GM10248 (cell line): ENCODE data around the gene P2RY11.

Source experiments
- CTCF ChIA-PET: fragments of 300-600 bp; sonication (Branson Sonifier 250); formaldehyde crosslinking; extraction: SDS; loops from one replicate; lab custom pipeline; 2021; ENCODE audit warnings: antibody characterized with exemption; lab: Yijun Ruan, JAX
- POLR2A ChIA-PET: fragments of 350-650 bp; sonication (Branson Sonifier 250); formaldehyde crosslinking; extraction: SDS; loops from one replicate; lab custom pipeline; 2020; ENCODE audit warnings: antibody characterized with exemption; lab: Yijun Ruan, JAX
- DNase-seq: peaks from one replicate; pipeline ENCODE4 v3.0.0; 2012; ENCODE audit errors: extremely low spot score
- CTCF ChIP-seq: IDR thresholded peaks from 2 replicates; pipeline ENCODE4 v1.5.1; 2012; ENCODE audit warnings: mild to moderate bottlenecking, low read depth; ENCODE audit errors: extremely low read depth, missing control alignments, control extremely low read depth

Gene P2RY11

GRCh38 chr19:10114651-10115391 is 3.3 kb downstream of the P2RY11 start:
- ChIA-PET CTCF (interaction anchor here (1.1 to 11.7 kb wide), 5 partner anchors 15 to 184 kb away, joined by 3 to 163 read pairs (median 8); partner anchors contain the start of gene ANGPTL6), POLR2A (interaction anchor here (0.6 to 1.9 kb wide), 3 partner anchors 9 to 314 kb away, joined by 5 to 10 read pairs (median 8); partner anchors contain the start of gene PPAN)
- no peak for DNase-seq
- no peak for TF ChIP-seq CTCF

GRCh38 chr19:10115392-10116084 is 4.0 kb downstream of the P2RY11 start:
- POLR2A ChIA-PET, result interaction anchor here (0.9 to 2.3 kb wide), 4 partner anchors 8 to 156 kb away, joined by 3 to 22 read pairs (median 6); partner anchors contain the start of gene PPAN

GRCh38 chr19:10116085-10116865 is 4.8 kb downstream of the P2RY11 start:
- POLR2A ChIA-PET, result interaction anchor here (0.9 to 2.3 kb wide), 3 partner anchors 9 to 155 kb away, joined by 3 to 22 read pairs (median 3); partner anchors contain the start of gene PPAN
- no peak for DNase-seq
- CTCF ChIA-PET, result interaction anchor here (1.1 to 11.7 kb wide), 5 partner anchors 16 to 185 kb away, joined by 3 to 163 read pairs (median 5); partner anchors contain the start of gene ANGPTL6
- no peak for TF ChIP-seq CTCF

More at GRCh38 chr19:10115392-10116084, 4.0 kb downstream of the P2RY11 start:
- TF ChIP-seq CTCF, result no peak
- DNase-seq, result no peak
- CTCF ChIA-PET, result interaction anchor here (1.1 to 11.7 kb wide), 4 partner anchors 15 to 185 kb away, joined by 3 to 163 read pairs (median 6); partner anchors contain the start of gene ANGPTL6

- POLR2A ChIA-PET, result interaction anchor here (0.7 to 2.3 kb wide), 5 partner anchors 10 to 155 kb away, joined by 3 to 22 read pairs (median 3); partner anchors contain the start of genes ANGPTL6 and PPAN
- DNase-seq, result no peak
- CTCF ChIA-PET, result interaction anchor here (0.7 to 11.7 kb wide), 4 partner anchors 10 to 300 kb away, joined by 3 to 163 read pairs (median 4); partner anchors contain the start of genes ANGPTL6 and PPAN
- no peak for TF ChIP-seq CTCF
Measured at GRCh38 chr19:10116866-10117616, 5.5 kb downstream of the P2RY11 start.

GRCh38 chr19:10118960-10119359 is 7.5 kb downstream of the P2RY11 start:
- ChIA-PET POLR2A (interaction anchor here (0.7 to 1.3 kb wide), 2 partner anchors 23 to 114 kb away, joined by 3 to 4 read pairs; no protein-coding TSS in a partner anchor), CTCF (interaction anchor here (0.7 to 11.7 kb wide), 4 partner anchors 19 to 288 kb away, joined by 3 to 163 read pairs (median 4); partner anchors contain the start of gene ANGPTL6)
- no peak for TF ChIP-seq CTCF
- no peak for DNase-seq
